Lower lobe of right lung (tissue), 2 donors: ENCODE measurements around the gene CALR3. TPM values are rescaled to one million over a fixed set of nuclear protein-coding genes. Genes with fewer than 3 reads are reported as not detected.

ENCODE experiments used
- ATAC-seq, 2 donors: fragments of 200-7000 bp; cut with Tn5 transposase; one replicate each; pipeline ENCODE4 v1.9.1; 2020 to 2022; ENCODE audit warnings: mild to moderate bottlenecking in 2 of 2, moderate library complexity in 2 of 2
- DNase-seq: peaks from one replicate; pipeline ENCODE4 v3.0.0-alpha.2; 2020
- H3K27ac ChIP-seq: fragments of 200-600 bp; one replicate; pipeline ENCODE4 v1.8.0; 2022
- H3K27me3 ChIP-seq: fragments of 200-600 bp; one replicate; pipeline ENCODE4 v1.8.0; 2022; ENCODE audit warnings: low read depth
- H3K36me3 ChIP-seq: fragments of 200-600 bp; one replicate; pipeline ENCODE4 v1.8.0; 2022; ENCODE audit warnings: mild to moderate bottlenecking
- H3K4me1 ChIP-seq: fragments of 200-600 bp; one replicate; pipeline ENCODE4 v1.8.0; 2022
- H3K4me3 ChIP-seq: fragments of 200-600 bp; one replicate; pipeline ENCODE4 v1.8.0; 2022; ENCODE audit warnings: mild to moderate bottlenecking
- H3K9me3 ChIP-seq: fragments of 200-600 bp; one replicate; pipeline ENCODE4 v1.8.0; 2022
- CTCF ChIP-seq: fragments of 200-600 bp; IDR thresholded peaks from one replicate; pipeline ENCODE4 v1.8.0; 2022; ENCODE audit warnings: antibody characterized with exemption, mild to moderate bottlenecking
- intact Hi-C: fragments of 100-400 bp; cut with DNase I; formaldehyde crosslinking; loops from one replicate; pipeline ENCODE4 v1.11.0; 2022
- total RNA-seq: library from RNA; stranded (reverse); fragmentation: NEBNext Ultra II Directional; extraction: Animal tissue kit (Norgen Biotek cat#: 25700); gene quantifications from one replicate; pipeline ENCODE4 v1.2.1, GENCODE V29; 2021
- donor health status: DM: no; HTN: yes; CAD: no; lungs with severe emphysema.

CALR3 gene
- total RNA-seq, 1 donor from 2014 or later: not detected

GRCh38 chr19:16532440-16533234 is 36.7 kb upstream of the CALR3 start:
- DNase-seq (no peak), ATAC-seq (no peak)
- intact Hi-C loops: no loop called here
- H3K36me3 ChIP-seq: peaks cover 99% of the 10 kb centered on the region
- no peaks in the 10 kb centered on the region for H3K4me1 ChIP-seq
- H3K9me3 ChIP-seq: no peaks in the 10 kb centered on the region
- no peak overlapping the region for H3K4me3 ChIP-seq
- TF ChIP-seq CTCF: no peak
- H3K27ac ChIP-seq: no peak overlapping the region
- no peaks in the 10 kb centered on the region for H3K27me3 ChIP-seq

- intact Hi-C loops: no loop called here
- DNase-seq: no peak
Observed at GRCh38 chr19:16531380-16531669, 35.4 kb upstream of the CALR3 start.

GRCh38 chr19:16530540-16531379 is 34.8 kb upstream of the CALR3 start:
- no peak for DNase-seq
- TF ChIP-seq CTCF: no peak
- intact Hi-C loops: no loop called here
- Histone ChIP-seq H3K27me3 (no peaks in the 10 kb centered on the region), H3K27ac (no peak overlapping the region), H3K4me1 (no peaks in the 10 kb centered on the region), H3K9me3 (no peaks in the 10 kb centered on the region), H3K36me3 (peaks cover 100% of the 10 kb centered on the region), H3K4me3 (no peak overlapping the region)
- no peak for ATAC-seq

More at GRCh38 chr19:16531380-16531669, 35.4 kb upstream of the CALR3 start:
- Histone ChIP-seq H3K27me3 (no peaks in the 10 kb centered on the region), H3K9me3 (no peaks in the 10 kb centered on the region), H3K27ac (no peak overlapping the region), H3K4me3 (no peak overlapping the region), H3K36me3 (peaks cover 100% of the 10 kb centered on the region), H3K4me1 (no peaks in the 10 kb centered on the region)
- no peak for TF ChIP-seq CTCF
- peak in 1 of 2 donors; percentile 8 for ATAC-seq

- TF ChIP-seq CTCF: no peak
- no peak overlapping the region for H3K27ac ChIP-seq
- no peaks in the 10 kb centered on the region for H3K9me3 ChIP-seq
- peaks cover 100% of the 10 kb centered on the region for H3K36me3 ChIP-seq
- no peaks in the 10 kb centered on the region for H3K4me1 ChIP-seq
- ATAC-seq: no peak
- H3K27me3 ChIP-seq: no peaks in the 10 kb centered on the region
- no peak overlapping the region for H3K4me3 ChIP-seq
- DNase-seq: no peak
- intact Hi-C loops: no loop called here
Observed at GRCh38 chr19:16529466-16530144, 33.6 kb upstream of the CALR3 start.

- Histone ChIP-seq H3K27ac (no peak overlapping the region), H3K9me3 (no peaks in the 10 kb centered on the region), H3K4me1 (no peaks in the 10 kb centered on the region), H3K4me3 (no peak overlapping the region), H3K36me3 (peaks cover 100% of the 10 kb centered on the region), H3K27me3 (no peaks in the 10 kb centered on the region)
- ATAC-seq: no peak
- peak; percentile 27 for TF ChIP-seq CTCF
- intact Hi-C loops: no loop called here
- no peak for DNase-seq
Observed at GRCh38 chr19:16527971-16528521, 32.1 kb upstream of the CALR3 start.
